ENCODE results near the gene SLCO3A1.

Gene SLCO3A1

DNA sequence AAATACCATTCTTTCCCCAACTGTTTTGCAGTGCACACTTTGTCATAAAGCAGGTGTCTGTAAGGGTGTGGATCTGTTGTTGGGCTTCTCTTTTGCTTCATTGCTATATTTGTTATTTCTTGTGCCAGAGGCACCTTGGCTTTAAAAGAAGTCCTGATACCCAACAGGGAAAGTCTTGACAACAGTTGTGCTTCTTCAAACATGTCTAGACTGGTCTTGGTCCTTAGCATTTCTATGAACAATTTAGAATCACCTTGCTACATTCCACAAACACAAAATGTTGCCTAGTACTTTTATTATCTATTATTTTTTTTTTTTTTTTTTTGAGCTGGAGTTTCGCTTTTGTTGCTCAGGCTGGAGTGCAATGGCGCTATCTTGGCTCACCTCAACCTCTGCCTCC, 233.7 kb downstream of the SLCO3A1 start:
- Histone ChIP-seq H3K4me3 (replicated peaks; ENCODE audit: insufficient read depth, low read length) (no peak overlapping the region), H3K27ac (replicated peaks) (no peak overlapping the region), H3K27me3 (ENCODE audit: insufficient read depth, poor library complexity, severe bottlenecking) (no peaks in the 10 kb centered on the region)
- DNase-seq (ENCODE audit: low read depth in 1 of 2, low spot score in 1 of 2) = no peak
- TF ChIP-seq SPI1 (IDR thresholded peaks at IDR 0.05; ENCODE audit: borderline replicate concordance, low read depth) (no peak), POLR2AphosphoS5 (IDR thresholded peaks at IDR 0.05; ENCODE audit: low read depth) (no peak), GABPA (IDR thresholded peaks at IDR 0.05; ENCODE audit: low read depth) (no peak)
- TF ChIP-seq, protein P1, sequence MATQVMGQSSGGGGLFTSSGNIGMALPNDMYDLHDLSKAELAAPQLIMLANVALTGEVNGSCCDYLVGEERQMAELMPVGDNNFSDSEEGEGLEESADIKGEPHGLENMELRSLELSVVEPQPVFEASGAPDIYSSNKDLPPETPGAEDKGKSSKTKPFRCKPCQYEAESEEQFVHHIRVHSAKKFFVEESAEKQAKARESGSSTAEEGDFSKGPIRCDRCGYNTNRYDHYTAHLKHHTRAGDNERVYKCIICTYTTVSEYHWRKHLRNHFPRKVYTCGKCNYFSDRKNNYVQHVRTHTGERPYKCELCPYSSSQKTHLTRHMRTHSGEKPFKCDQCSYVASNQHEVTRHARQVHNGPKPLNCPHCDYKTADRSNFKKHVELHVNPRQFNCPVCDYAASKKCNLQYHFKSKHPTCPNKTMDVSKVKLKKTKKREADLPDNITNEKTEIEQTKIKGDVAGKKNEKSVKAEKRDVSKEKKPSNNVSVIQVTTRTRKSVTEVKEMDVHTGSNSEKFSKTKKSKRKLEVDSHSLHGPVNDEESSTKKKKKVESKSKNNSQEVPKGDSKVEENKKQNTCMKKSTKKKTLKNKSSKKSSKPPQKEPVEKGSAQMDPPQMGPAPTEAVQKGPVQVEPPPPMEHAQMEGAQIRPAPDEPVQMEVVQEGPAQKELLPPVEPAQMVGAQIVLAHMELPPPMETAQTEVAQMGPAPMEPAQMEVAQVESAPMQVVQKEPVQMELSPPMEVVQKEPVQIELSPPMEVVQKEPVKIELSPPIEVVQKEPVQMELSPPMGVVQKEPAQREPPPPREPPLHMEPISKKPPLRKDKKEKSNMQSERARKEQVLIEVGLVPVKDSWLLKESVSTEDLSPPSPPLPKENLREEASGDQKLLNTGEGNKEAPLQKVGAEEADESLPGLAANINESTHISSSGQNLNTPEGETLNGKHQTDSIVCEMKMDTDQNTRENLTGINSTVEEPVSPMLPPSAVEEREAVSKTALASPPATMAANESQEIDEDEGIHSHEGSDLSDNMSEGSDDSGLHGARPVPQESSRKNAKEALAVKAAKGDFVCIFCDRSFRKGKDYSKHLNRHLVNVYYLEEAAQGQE (IDR thresholded peaks at IDR 0.05; ENCODE audit: insufficient replicate concordance, low read depth) = no peak
- TF ChIP-seq, protein P2, sequence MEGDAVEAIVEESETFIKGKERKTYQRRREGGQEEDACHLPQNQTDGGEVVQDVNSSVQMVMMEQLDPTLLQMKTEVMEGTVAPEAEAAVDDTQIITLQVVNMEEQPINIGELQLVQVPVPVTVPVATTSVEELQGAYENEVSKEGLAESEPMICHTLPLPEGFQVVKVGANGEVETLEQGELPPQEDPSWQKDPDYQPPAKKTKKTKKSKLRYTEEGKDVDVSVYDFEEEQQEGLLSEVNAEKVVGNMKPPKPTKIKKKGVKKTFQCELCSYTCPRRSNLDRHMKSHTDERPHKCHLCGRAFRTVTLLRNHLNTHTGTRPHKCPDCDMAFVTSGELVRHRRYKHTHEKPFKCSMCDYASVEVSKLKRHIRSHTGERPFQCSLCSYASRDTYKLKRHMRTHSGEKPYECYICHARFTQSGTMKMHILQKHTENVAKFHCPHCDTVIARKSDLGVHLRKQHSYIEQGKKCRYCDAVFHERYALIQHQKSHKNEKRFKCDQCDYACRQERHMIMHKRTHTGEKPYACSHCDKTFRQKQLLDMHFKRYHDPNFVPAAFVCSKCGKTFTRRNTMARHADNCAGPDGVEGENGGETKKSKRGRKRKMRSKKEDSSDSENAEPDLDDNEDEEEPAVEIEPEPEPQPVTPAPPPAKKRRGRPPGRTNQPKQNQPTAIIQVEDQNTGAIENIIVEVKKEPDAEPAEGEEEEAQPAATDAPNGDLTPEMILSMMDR (IDR thresholded peaks at IDR 0.05; ENCODE audit: insufficient read depth, low read length) = no peak

DNA sequence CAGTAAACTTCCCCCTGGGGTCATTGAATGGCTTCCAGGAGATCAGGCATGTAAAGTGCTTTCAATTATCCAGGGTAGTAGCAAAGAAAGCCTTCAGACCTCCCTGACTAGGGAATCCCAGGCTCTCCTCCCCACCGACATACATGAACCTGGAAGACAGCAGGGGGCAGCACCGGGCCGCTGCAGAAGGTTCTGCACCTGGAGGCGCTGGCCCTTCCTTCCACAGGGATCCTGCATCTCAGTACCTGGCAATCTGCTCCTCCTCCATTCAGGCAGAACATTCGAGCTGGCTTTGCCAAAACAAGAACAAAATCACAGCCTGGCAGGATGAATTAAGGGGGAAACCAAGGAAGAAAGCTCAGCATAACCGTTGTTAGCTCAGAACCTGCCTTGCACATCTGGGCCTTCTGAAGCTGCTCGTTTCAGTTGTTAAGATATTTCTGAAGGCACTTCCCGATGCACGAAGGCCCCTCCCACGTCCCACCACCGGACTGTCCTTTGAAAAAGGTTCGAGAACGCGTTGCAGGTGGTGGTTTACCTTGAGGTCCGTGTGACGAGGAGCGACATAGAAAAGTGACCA, 237.7 kb downstream of the SLCO3A1 start:
- H3K27me3 ChIP-seq (ENCODE audit: insufficient read depth, poor library complexity, severe bottlenecking) = no peaks in the 10 kb centered on the region
- TF ChIP-seq GABPA (IDR thresholded peaks at IDR 0.05; ENCODE audit: low read depth) (no peak), SPI1 (IDR thresholded peaks at IDR 0.05; ENCODE audit: borderline replicate concordance, low read depth) (no peak)
- TF ChIP-seq, protein P1 (IDR thresholded peaks at IDR 0.05; ENCODE audit: insufficient replicate concordance, low read depth) = no peak
- H3K27ac ChIP-seq (replicated peaks) = no peak overlapping the region
- peak in 1 of 2 experiments; percentile 5 for DNase-seq (ENCODE audit: low read depth in 1 of 2, low spot score in 1 of 2)
- no peak overlapping the region for H3K4me3 ChIP-seq (replicated peaks; ENCODE audit: insufficient read depth, low read length)

DNA sequence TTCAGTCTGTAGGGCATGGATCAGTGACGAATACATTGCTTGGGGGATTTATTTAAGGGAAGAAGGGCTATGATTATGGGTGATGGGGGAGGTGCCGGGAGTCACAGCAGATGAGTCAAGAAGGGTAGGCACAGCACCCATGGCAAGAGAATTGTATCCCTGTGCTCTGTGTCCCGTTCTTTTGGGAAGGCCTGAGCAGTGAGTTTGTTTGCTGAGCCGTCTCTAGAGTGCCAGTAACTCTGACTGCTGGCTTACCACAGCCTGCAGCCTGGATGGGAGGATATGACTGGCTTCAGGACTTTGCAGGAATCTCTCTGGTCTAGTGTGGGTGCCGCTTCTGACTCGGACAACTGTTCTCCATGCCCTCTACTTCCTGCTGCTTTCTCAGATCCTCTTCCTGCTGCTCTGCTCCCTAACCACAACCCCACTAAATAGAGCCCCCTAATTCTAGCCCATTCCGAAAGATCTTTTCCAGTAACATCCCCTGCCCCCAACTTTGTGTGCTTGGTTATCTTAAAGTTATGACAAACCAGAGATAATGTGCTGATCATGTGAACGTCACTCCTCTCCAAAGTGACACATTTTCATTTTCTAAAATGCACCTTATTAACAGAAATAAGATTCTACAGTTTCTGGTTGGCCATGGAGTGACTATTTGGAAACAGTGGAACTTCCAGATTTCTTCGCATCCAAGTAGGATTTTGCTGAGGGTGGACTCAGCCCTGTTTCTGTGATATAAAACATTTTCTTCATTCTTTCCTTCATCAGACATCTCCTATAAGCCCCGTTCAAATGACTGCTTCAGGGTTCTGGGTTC, 239.0 kb downstream of the SLCO3A1 start:
- Histone ChIP-seq H3K27ac (replicated peaks) (no peak overlapping the region), H3K4me3 (replicated peaks; ENCODE audit: insufficient read depth, low read length) (no peak overlapping the region), H3K27me3 (ENCODE audit: insufficient read depth, poor library complexity, severe bottlenecking) (no peaks in the 10 kb centered on the region)
- TF ChIP-seq SPI1 (IDR thresholded peaks at IDR 0.05; ENCODE audit: borderline replicate concordance, low read depth) = no peak
- TF ChIP-seq, protein P1 (IDR thresholded peaks at IDR 0.05; ENCODE audit: insufficient replicate concordance, low read depth) = no peak
- TF ChIP-seq POLR2AphosphoS5 (IDR thresholded peaks at IDR 0.05; ENCODE audit: low read depth) = no peak
- DNase-seq (ENCODE audit: low read depth in 1 of 2, low spot score in 1 of 2) = no peak

DNA sequence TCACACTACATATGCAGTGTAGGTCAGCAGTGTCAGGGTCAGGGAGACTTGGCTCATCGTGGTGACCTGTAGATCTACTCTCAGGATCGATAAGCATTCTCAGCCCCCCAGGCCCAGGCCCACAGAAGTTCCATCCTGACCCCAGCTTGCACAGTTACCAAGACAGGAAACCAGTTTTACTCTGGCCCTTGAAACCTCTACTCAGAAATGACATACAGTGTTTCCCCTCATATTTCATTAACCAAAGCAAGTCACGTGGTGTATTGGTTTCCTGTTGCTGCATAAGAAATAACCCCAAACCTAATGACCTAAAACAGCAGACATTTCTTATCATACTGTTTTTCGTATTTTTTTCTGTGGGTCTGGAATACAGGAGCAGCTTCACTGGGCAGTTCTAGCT, 242.2 kb downstream of the SLCO3A1 start:
- peak in 1 of 2 experiments; percentile 18 for DNase-seq (ENCODE audit: low read depth in 1 of 2, low spot score in 1 of 2)
- H3K27ac ChIP-seq (replicated peaks) = no peak overlapping the region; the same call in 1 of the 2 replicates
- H3K4me3 ChIP-seq (replicated peaks; ENCODE audit: insufficient read depth, low read length) = no peak overlapping the region
- TF ChIP-seq GABPA (IDR thresholded peaks at IDR 0.05; ENCODE audit: low read depth) (no peak), SPI1 (IDR thresholded peaks at IDR 0.05; ENCODE audit: borderline replicate concordance, low read depth) (no peak), POLR2AphosphoS5 (IDR thresholded peaks at IDR 0.05; ENCODE audit: low read depth) (no peak)
- TF ChIP-seq, protein P2 (IDR thresholded peaks at IDR 0.05; ENCODE audit: insufficient read depth, low read length) = no peak
- TF ChIP-seq, protein P1 (IDR thresholded peaks at IDR 0.05; ENCODE audit: insufficient replicate concordance, low read depth) = no peak
- H3K27me3 ChIP-seq (ENCODE audit: insufficient read depth, poor library complexity, severe bottlenecking) = no peaks in the 10 kb centered on the region

Measured in HL-60 (cell line).